Loucy (cell line): ENCODE measurements around the gene KIF14.

Experiments used
- CTCF ChIP-seq: fragments of 200-600 bp; sonication (generic); conservative IDR thresholded peaks from 2 replicates; pipeline ENCODE4 v1.5.1; 2014; ENCODE audit warnings: mild to moderate bottlenecking, antibody characterized with exemption, low read length
- EZH2phosphoT487 ChIP-seq: fragments of 200-600 bp; IDR thresholded peaks from 2 replicates; pipeline ENCODE4 v1.6.1; 2018; ENCODE audit warnings: antibody characterized with exemption, mild to moderate bottlenecking, moderate library complexity, borderline replicate concordance

GRCh38 chr1:200654660-200655059 is 34.1 kb upstream of the KIF14 start:
- TF ChIP-seq CTCF = no peak
- TF ChIP-seq EZH2phosphoT487 = no peak
